HepG2 (cell line): ENCODE measurements around the gene GRHL1. TPM values are rescaled to one million over a fixed set of nuclear protein-coding genes. Genes with fewer than 3 reads are reported as not detected.

Experiments used
- ATAC-seq: fragments of 200-7000 bp; cut with Tn5 transposase; 3 replicates; pipeline ENCODE4 v1.9.1; 2020; ENCODE audit warnings: mild to moderate bottlenecking, moderate library complexity
- BruUV-seq: library from RNA; stranded (reverse); fragments of 400-500 nt; replicated peaks from 2 replicates; lab custom pipeline; 2021; lab: Mats Ljungman, UMichigan
- CTCF ChIA-PET: fragments of 300-600 bp; formaldehyde crosslinking; extraction: SDS; loops from one replicate; lab custom pipeline; 2021; ENCODE audit warnings: low total read pairs, inconsistent platforms, low intra/inter-chr PET ratio; lab: Yijun Ruan, JAX
- POLR2A ChIA-PET: fragments of 350-600 bp; sonication (Branson Sonifier 250); formaldehyde crosslinking; loops from one replicate; lab custom pipeline; 2020; ENCODE audit warnings: antibody characterized with exemption, inconsistent platforms; lab: Yijun Ruan, JAX
- DNase-seq: peaks from one replicate; pipeline ENCODE4 v3.0.0-alpha.2; 2015; ENCODE audit warnings: low spot score
- FAIRE-seq: peaks from 3 replicates; lab custom pipeline; 2011; peaks lifted over from hg19 to GRCh38; lab: Jason Lieb, UNC
- H2AFZ ChIP-seq: one replicate; pipeline ENCODE4 v1.6.1; 2011; ENCODE audit warnings: low read length, inconsistent platforms
- H3K27ac ChIP-seq: fragments of 300-600 bp; 3 replicates; pipeline ENCODE4 v1.8.0; 2011; ENCODE audit warnings: mixed run types, mild to moderate bottlenecking, mixed read lengths, low read length, inconsistent platforms; ENCODE audit not compliant: insufficient read depth; ENCODE audit errors: extremely low read length
- H3K27me3 ChIP-seq, 2 experiments: fragments of 200-600 bp in 1 of 2; 2 replicates in 1 of 2; 3 replicates in 1 of 2; pipeline versions ENCODE4 v1.6.0 to v1.8.0; 2011; ENCODE audit warnings: low read length in 2 of 2, mild to moderate bottlenecking in 2 of 2, moderate library complexity in 2 of 2, inconsistent platforms in 1 of 2; ENCODE audit not compliant: insufficient read depth in 2 of 2, control insufficient read depth in 1 of 2
- H3K36me3 ChIP-seq, 2 experiments: fragments of 200-600 bp in 1 of 2; replicated peaks in 1 of 2; 2 replicates in 1 of 2; 3 replicates in 1 of 2; pipeline versions ENCODE4 v1.5.1 to v1.8.0; 2011; ENCODE audit warnings: low read length in 2 of 2, inconsistent platforms in 1 of 2; ENCODE audit not compliant: insufficient read depth in 2 of 2, control insufficient read depth in 1 of 2
- H3K4me1 ChIP-seq: 2 replicates; pipeline ENCODE4 v1.5.1; 2012; ENCODE audit warnings: low read length, inconsistent platforms; ENCODE audit not compliant: insufficient read depth
- H3K4me2 ChIP-seq: 2 replicates; pipeline ENCODE4 v1.6.0; 2011; ENCODE audit warnings: low read depth, low read length, inconsistent platforms
- H3K4me3 ChIP-seq, 3 experiments: fragments of 200-600 bp in 1 of 3; sonication (generic), shearing (Covaris generic) in 1 of 3; replicated peaks in 1 of 3; 2 replicates each; pipeline ENCODE4 v1.5.1; 2011 to 2016; ENCODE audit warnings: low read length in 3 of 3, inconsistent platforms in 2 of 3, low read depth in 2 of 3, mild to moderate bottlenecking in 2 of 3, control low read depth in 1 of 3, mixed read lengths in 1 of 3; ENCODE audit not compliant: insufficient read depth in 1 of 3
- H3K79me2 ChIP-seq: one replicate; pipeline ENCODE4 v1.6.1; 2011; ENCODE audit warnings: low read length, inconsistent platforms; ENCODE audit not compliant: insufficient read depth
- H3K9ac ChIP-seq: 2 replicates; pipeline ENCODE4 v1.6.0; 2011; ENCODE audit warnings: mild to moderate bottlenecking, low read depth, low read length, inconsistent platforms; ENCODE audit not compliant: insufficient read depth
- H3K9me3 ChIP-seq: 2 replicates; pipeline ENCODE4 v1.5.1; 2012; ENCODE audit warnings: mild to moderate bottlenecking, low read length
- H4K20me1 ChIP-seq: 2 replicates; pipeline ENCODE4 v1.6.0; 2011; ENCODE audit warnings: inconsistent platforms, mild to moderate bottlenecking, low read length, moderate library complexity; ENCODE audit not compliant: insufficient read depth
- IKZF4 ChIP-seq: sonication (generic); formaldehyde crosslinking; IDR thresholded peaks from 2 replicates; pipeline ENCODE4 v1.5.1; 2020; ENCODE audit warnings: borderline replicate concordance, mild to moderate bottlenecking, low read depth, missing genetic modification reagents; ENCODE audit errors: not compliant biosample characterization
- RFX5 ChIP-seq: IDR thresholded peaks from 2 replicates; pipeline ENCODE4 v1.6.1; 2011; ENCODE audit warnings: low read depth, low read length, improper control_type of control experiment
- SIN3A ChIP-seq: IDR thresholded peaks from 2 replicates; pipeline ENCODE4 v1.6.1; 2011; ENCODE audit warnings: low read depth, mild to moderate bottlenecking, control low read depth, low read length, borderline replicate concordance
- SRY ChIP-seq: sonication (generic); formaldehyde crosslinking; IDR thresholded peaks from 2 replicates; pipeline ENCODE4 v1.8.0; 2022; ENCODE audit warnings: mild to moderate bottlenecking, missing genetic modification reagents
- UBTF ChIP-seq: sonication (generic); formaldehyde crosslinking; IDR thresholded peaks from 2 replicates; pipeline ENCODE4 v1.4.0; 2020; ENCODE audit warnings: mild to moderate bottlenecking, missing genetic modification reagents
- ZFP82 ChIP-seq: sonication (generic); formaldehyde crosslinking; IDR thresholded peaks from 2 replicates; pipeline ENCODE4 v1.5.1; 2020; ENCODE audit warnings: mild to moderate bottlenecking, missing genetic modification reagents, borderline replicate concordance
- ZNF543 ChIP-seq: sonication (generic); formaldehyde crosslinking; IDR thresholded peaks from 2 replicates; pipeline ENCODE4 v1.4.0; 2020; ENCODE audit warnings: mild to moderate bottlenecking, missing genetic modification reagents
- WGBS: methylation state at CpG from one replicate; pipeline ENCODE4 v1.1.6; 2017; ENCODE audit warnings: low lambda C conversion rate; 5-methylcytosine and 5-hydroxymethylcytosine counted together
- in situ Hi-C: cut with HindIII; loops from 2 replicates; pipeline ENCODE4 v1.10.0; 2017; ENCODE audit warnings: low pct_unique_long_range_greater_than_20kb; ENCODE audit not compliant: extremely low pct_ligation_motif_present
- intact Hi-C: fragments of 100-400 bp; cut with micrococcal nuclease; formaldehyde crosslinking; loops from one replicate; pipeline ENCODE4 v1.10.0; 2022; ENCODE audit not compliant: unreplicated experiment
- polyA plus RNA-seq, 8 experiments: library from polyadenylated mRNA; depleted of rRNA in 3 of 8; stranded (reverse) in 7 of 8; unstranded in 1 of 8; fragments of >200 nt; fragmentation: Illumina TruSeq in 4 of 8; extraction: Trizol in 4 of 8; gene quantifications; 2 replicates each; pipeline versions ENCODE4 v1.2.1 to v1.2.3, GENCODE V29; 2011 to 2016; ENCODE audit warnings: low read depth in 4 of 8, missing spikeins in 1 of 8, mixed read lengths in 1 of 8; ENCODE audit not compliant: insufficient read depth in 1 of 8
- total RNA-seq, 5 experiments: library from RNA; depleted of rRNA; stranded (reverse); fragments of >200 nt; fragmentation: Illumina TruSeq; extraction: Trizol; gene quantifications; 2 replicates each; pipeline ENCODE4 v1.2.3, GENCODE V29; 2016; ENCODE audit warnings: low read depth in 1 of 5
- TF ChIP-seq, protein P1 (sequence below): sonication (generic); formaldehyde crosslinking; IDR thresholded peaks from 2 replicates; pipeline ENCODE4 v1.9.0; 2021; ENCODE audit warnings: mild to moderate bottlenecking, missing genetic modification reagents
- TF ChIP-seq, protein P2 (sequence below): sonication (generic); formaldehyde crosslinking; IDR thresholded peaks from 2 replicates; pipeline ENCODE4; 2020; ENCODE audit warnings: missing genetic modification reagents, mild to moderate bottlenecking, borderline replicate concordance
- TF ChIP-seq, protein P3 (sequence below): sonication (generic); formaldehyde crosslinking; IDR thresholded peaks from 2 replicates; pipeline ENCODE4 v1.8.0; 2022; ENCODE audit warnings: mild to moderate bottlenecking, missing genetic modification reagents; ENCODE audit not compliant: insufficient replicate concordance

GRHL1 gene
- total and polyA plus RNA-seq, 2 of the 13 experiments (the other 11 are each of a cell fraction or from before 2014, with no cell fraction given), result 9.3 to 12.0 TPM

DNA sequence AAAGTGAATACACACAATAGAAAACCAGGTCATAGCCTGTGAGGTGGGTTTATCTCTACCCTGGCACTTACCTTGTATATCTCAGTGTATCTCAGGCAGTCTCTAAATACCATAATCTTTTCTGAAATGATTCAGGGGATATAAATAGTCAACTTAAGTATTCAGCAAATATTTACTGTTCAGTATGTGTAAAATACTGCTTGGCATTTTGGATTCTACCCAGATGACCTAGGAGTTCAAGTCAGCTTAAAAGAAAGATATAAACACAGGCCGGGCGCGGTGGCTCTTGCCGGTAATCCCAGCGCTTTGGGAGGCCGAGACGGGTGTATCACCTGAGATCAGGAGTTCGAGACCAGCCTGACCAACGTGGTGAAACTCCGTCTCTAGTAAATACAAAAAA, 23.8 kb downstream of the GRHL1 start:
- ChIA-PET CTCF (no interaction called here), POLR2A (no interaction called here)
- Histone ChIP-seq H3K27ac (no peak overlapping the region), H3K4me1 (no peaks in the 10 kb centered on the region), H3K36me3 (peaks cover 8 to 48% of the 10 kb centered on the region in 2 experiments), H3K9me3 (no peaks in the 10 kb centered on the region), H3K4me2 (no peak overlapping the region), H3K9ac (no peak overlapping the region), H3K27me3 (no peaks in the 10 kb centered on the region), H2AFZ (no peak overlapping the region), H4K20me1 (no peaks in the 10 kb centered on the region), H3K4me3 (no peak overlapping the region), H3K79me2 (no peaks in the 10 kb centered on the region)
- FAIRE-seq, result no peak
- intact Hi-C loops, result no loop called here
- ATAC-seq, result no peak
- in situ Hi-C loops, result no loop called here
- no TSS peak for BruUV-seq
- no peak for DNase-seq
- WGBS, result 97% methylated on average over 10 of the region's 10 CpGs
- TF ChIP-seq UBTF (CRISPR knock-in tag), result no peak
- no peak for TF ChIP-seq SIN3A
- no peak for TF ChIP-seq IKZF4 (CRISPR knock-in tag)
- TF ChIP-seq, protein P1, sequence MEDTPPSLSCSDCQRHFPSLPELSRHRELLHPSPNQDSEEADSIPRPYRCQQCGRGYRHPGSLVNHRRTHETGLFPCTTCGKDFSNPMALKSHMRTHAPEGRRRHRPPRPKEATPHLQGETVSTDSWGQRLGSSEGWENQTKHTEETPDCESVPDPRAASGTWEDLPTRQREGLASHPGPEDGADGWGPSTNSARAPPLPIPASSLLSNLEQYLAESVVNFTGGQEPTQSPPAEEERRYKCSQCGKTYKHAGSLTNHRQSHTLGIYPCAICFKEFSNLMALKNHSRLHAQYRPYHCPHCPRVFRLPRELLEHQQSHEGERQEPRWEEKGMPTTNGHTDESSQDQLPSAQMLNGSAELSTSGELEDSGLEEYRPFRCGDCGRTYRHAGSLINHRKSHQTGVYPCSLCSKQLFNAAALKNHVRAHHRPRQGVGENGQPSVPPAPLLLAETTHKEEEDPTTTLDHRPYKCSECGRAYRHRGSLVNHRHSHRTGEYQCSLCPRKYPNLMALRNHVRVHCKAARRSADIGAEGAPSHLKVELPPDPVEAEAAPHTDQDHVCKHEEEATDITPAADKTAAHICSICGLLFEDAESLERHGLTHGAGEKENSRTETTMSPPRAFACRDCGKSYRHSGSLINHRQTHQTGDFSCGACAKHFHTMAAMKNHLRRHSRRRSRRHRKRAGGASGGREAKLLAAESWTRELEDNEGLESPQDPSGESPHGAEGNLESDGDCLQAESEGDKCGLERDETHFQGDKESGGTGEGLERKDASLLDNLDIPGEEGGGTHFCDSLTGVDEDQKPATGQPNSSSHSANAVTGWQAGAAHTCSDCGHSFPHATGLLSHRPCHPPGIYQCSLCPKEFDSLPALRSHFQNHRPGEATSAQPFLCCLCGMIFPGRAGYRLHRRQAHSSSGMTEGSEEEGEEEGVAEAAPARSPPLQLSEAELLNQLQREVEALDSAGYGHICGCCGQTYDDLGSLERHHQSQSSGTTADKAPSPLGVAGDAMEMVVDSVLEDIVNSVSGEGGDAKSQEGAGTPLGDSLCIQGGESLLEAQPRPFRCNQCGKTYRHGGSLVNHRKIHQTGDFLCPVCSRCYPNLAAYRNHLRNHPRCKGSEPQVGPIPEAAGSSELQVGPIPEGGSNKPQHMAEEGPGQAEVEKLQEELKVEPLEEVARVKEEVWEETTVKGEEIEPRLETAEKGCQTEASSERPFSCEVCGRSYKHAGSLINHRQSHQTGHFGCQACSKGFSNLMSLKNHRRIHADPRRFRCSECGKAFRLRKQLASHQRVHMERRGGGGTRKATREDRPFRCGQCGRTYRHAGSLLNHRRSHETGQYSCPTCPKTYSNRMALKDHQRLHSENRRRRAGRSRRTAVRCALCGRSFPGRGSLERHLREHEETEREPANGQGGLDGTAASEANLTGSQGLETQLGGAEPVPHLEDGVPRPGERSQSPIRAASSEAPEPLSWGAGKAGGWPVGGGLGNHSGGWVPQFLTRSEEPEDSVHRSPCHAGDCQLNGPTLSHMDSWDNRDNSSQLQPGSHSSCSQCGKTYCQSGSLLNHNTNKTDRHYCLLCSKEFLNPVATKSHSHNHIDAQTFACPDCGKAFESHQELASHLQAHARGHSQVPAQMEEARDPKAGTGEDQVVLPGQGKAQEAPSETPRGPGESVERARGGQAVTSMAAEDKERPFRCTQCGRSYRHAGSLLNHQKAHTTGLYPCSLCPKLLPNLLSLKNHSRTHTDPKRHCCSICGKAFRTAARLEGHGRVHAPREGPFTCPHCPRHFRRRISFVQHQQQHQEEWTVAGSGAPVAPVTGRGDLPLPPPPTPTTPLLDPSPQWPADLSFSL (CRISPR knock-in tag), result no peak
- TF ChIP-seq RFX5, result no peak
- TF ChIP-seq, protein P2, sequence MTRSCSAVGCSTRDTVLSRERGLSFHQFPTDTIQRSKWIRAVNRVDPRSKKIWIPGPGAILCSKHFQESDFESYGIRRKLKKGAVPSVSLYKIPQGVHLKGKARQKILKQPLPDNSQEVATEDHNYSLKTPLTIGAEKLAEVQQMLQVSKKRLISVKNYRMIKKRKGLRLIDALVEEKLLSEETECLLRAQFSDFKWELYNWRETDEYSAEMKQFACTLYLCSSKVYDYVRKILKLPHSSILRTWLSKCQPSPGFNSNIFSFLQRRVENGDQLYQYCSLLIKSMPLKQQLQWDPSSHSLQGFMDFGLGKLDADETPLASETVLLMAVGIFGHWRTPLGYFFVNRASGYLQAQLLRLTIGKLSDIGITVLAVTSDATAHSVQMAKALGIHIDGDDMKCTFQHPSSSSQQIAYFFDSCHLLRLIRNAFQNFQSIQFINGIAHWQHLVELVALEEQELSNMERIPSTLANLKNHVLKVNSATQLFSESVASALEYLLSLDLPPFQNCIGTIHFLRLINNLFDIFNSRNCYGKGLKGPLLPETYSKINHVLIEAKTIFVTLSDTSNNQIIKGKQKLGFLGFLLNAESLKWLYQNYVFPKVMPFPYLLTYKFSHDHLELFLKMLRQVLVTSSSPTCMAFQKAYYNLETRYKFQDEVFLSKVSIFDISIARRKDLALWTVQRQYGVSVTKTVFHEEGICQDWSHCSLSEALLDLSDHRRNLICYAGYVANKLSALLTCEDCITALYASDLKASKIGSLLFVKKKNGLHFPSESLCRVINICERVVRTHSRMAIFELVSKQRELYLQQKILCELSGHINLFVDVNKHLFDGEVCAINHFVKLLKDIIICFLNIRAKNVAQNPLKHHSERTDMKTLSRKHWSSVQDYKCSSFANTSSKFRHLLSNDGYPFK, result no peak
- TF ChIP-seq ZNF543 (CRISPR knock-in tag), result no peak
- TF ChIP-seq ZFP82 (CRISPR knock-in tag), result no peak
- no peak for TF ChIP-seq SRY (CRISPR knock-in tag)
- TF ChIP-seq, protein P3, sequence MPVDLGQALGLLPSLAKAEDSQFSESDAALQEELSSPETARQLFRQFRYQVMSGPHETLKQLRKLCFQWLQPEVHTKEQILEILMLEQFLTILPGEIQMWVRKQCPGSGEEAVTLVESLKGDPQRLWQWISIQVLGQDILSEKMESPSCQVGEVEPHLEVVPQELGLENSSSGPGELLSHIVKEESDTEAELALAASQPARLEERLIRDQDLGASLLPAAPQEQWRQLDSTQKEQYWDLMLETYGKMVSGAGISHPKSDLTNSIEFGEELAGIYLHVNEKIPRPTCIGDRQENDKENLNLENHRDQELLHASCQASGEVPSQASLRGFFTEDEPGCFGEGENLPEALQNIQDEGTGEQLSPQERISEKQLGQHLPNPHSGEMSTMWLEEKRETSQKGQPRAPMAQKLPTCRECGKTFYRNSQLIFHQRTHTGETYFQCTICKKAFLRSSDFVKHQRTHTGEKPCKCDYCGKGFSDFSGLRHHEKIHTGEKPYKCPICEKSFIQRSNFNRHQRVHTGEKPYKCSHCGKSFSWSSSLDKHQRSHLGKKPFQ, result no peak
